GM10847 (cell line): ENCODE measurements around the gene RWDD3.

Experiments
- POLR2A ChIP-seq: IDR thresholded peaks from 2 replicates; pipeline ENCODE4 v1.6.1; 2011; ENCODE audit not compliant: insufficient read length; ENCODE audit errors: extremely low read depth

The RWDD3 gene

DNA sequence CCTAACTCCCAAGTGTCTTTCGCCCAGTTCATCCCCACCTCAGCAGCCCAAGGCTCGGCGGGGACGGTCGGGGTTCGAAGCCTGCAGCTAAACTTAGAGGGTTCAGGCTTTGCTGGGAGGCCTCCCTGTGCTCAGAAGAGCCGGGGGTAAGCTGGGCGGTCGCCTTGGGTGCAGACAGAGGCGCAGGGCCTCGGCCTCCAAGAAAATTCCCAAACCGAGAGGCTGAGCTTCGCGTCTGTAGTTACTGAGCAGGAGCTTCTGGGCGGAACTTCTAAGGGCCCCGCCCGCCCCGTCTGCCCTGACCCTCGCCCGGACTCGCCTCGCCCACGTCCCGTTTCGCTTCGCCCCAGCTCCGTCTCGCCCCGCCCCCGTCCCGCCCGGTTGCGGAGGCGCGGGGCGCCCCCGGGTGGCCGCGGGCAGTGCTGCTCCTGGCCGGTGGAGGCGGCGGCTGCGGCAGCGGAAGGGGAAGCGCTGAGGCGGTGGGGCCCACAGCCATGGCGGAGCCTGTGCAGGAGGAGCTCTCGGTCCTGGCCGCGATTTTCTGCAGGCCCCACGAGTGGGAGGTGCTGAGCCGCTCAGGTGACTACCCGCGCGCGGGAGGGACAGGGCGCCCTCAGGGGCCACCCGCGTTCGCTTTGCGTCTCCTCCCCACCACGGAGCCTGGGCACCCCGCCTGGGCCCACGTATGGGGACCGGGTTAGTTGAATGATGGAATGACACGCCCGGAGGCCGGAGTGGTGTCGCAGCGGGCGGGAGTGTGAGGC is at the start of gene RWDD3:
RWDD3 (plus strand) TSS at position 474 of the 764 bp plus-strand sequence; CDS start at position 495, 21 bp downstream.
- peak; percentile 78 for TF ChIP-seq POLR2A

DNA sequence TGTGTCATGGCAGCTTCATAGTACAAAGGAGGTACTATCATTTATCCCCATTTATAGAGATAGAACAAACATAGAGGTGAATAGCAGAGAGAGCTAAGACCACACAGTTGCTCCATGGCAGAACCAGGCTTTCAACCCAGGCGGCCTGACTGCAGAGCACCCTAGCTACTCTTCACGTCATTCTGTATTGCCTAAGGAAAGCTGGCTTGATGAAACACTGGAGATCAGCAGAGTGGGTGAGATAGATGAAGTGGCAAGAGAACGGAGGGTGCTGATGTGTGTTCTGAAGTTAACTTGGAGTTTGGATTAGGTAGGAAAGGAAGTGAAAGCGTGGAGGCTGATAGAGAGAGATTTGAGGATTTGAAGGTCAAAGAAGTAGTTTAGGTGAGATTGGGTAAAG is 47.9 kb upstream of the RWDD3 start:
- no peak for TF ChIP-seq POLR2A

DNA sequence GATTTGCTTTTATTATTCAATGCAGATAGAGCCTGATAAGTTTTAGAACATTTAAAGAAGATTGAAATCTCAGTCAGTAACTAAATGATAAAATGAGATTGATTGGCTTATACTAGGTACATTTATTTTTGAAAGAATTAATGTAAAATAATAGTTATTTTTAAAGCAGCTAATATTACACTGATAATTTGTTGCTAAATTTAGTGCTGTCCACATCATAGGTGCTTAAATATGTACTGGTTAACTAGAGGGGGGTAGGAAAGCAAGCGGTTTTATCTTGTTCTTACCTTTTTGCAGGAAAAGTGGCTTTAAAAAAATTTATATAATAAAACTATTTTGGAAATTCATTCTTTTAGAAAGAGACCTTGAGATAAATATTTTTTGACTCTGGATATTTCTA is 40.4 kb upstream of the RWDD3 start:
- TF ChIP-seq POLR2A: no peak

GRCh38 chr1:95195046-95195445 is 39.0 kb upstream of the RWDD3 start:
- TF ChIP-seq POLR2A: no peak

DNA sequence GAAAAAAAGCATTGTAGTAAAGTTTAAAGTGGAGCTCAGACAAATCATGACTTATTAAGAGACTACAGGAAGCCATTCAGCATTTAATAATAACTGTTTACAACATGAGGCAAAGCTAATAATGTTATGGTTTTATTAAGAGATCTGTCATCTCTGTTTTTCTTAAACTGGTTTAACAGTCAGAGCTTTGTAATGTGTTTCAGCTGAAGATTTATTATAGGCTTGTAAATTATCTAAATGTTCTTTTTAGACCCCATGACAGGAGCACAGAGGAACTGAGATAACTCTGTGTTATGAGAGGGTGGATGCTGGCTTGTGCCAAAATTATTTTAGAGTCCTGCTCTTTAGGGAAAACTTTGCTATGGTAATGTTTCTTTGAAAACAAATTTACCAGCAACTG is 38.0 kb upstream of the RWDD3 start:
- no peak for TF ChIP-seq POLR2A

- TF ChIP-seq POLR2A: no peak
These were observed 36.3 kb upstream of the RWDD3 start for GRCh38 chr1:95197616-95198252.

DNA sequence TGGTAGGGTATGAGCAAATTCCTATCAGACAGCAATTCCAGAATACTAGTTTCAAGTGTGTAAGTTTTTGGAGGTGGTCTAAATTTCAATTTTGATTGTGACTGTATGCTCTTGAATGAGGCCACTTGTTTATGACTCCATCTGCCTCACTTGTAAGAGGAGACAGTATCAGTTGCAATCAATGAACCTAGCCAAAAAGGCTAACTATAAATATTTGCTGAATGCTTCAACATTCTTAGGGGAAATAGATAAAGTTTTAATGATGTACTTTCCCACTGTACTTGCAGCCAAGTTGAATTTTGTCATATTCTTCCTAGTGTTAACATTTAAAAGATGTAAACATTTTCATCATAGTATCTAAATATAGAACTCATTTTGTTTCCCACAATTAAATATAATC is 32.1 kb upstream of the RWDD3 start:
- no peak for TF ChIP-seq POLR2A

GRCh38 chr1:95203908-95204437 is 30.0 kb upstream of the RWDD3 start:
- TF ChIP-seq POLR2A: no peak

DNA sequence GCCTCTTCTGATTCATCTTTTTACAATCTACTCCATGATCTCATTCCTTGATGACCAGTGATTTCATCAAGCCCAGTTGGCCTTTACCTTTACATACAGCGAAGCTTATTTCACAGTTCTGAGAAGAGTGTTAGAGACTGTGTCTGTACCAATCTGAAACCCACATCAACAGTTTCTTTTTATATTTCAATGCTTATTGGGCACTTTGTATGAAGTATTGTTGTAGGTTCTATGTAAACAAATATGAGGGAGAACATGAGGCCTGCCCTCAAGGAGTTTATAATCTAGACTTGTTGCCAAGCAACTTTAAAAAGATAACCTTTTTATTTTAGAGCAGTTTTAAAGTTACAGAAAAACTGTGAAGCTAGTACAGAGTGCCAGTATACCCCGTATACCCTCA is 27.5 kb upstream of the RWDD3 start:
- no peak for TF ChIP-seq POLR2A

- no peak for TF ChIP-seq POLR2A
These were observed 26.6 kb upstream of the RWDD3 start for GRCh38 chr1:95207223-95207935.

GRCh38 chr1:95208876-95209275 is 25.1 kb upstream of the RWDD3 start:
- TF ChIP-seq POLR2A: no peak

GRCh38 chr1:95209291-95209690 is 24.7 kb upstream of the RWDD3 start:
- no peak for TF ChIP-seq POLR2A

DNA sequence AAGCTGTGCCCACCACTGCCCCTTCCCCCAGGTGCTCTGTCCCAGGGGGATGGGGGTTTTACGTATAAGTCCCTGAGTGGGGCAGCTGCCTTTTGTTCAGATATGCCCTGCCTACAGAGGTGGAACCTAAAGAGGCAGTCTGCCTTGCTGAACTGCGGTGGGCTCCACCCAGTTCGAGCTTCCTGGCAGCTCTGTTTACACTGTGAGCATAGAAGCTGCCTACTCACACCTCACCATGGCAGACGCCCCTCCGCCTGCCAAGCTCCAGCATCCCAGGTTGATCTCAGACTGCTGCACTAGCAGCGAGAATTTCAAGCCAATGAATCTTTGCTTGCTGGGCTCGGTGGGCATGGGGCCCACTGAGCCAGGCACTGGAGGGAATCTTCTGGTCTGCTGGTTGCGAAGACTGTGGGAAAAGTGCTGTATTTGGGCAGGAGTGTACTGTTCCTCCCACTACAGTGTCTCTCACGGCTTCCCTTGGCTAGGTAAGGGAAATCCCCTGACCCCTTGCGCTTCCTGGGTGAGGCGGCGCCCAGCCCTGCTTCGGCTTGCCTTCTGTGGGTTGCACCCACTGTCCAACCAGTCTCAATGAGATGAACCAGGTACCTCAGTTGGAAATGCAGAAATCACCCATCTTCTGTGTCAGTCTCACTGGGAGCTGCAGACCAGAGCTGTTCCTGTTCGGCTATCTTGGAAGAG is 17.6 kb upstream of the RWDD3 start:
- no peak for TF ChIP-seq POLR2A

DNA sequence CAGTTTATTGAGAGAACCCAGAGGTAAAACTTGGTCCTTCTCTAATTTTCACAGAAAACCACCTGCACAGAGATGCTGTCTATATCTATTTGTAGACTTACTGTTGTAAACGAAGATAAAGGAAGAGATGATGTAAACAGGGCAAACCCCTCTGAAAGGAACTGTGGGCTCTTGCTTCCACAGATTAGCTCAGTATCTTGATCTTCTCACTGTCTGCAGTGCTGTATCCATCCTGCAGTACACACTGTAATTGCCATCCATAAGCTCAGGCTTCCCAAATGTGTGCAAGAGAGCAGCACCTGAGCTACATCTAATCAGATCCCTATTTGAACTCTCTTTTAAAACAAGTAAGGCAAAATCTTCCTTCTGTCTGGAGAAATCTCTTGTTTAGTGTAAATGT is 16.6 kb upstream of the RWDD3 start:
- no peak for TF ChIP-seq POLR2A

DNA sequence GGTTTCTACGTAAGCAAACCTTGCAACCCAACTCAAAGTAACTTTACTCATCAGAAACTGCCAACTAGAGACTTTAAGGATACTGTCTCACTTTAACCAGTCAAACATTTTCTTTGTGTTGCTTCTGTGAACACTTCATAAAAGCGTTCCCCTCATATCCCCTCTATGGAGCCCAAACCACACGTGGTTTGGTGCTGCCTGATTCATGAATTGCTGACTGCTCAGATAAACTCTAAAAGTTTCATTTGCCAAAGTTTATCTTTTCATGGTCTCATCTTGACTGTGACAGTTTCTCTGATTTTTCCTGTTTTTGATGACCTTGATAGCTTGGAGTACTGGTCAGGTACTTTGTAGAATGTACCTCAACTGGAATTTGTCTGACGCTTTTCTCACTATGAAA is 14.6 kb upstream of the RWDD3 start:
- TF ChIP-seq POLR2A: no peak
